GM23248 (cell line): ENCODE data around the gene MB21D2. TPM values are rescaled to one million over a fixed set of nuclear protein-coding genes. Genes with fewer than 3 reads are reported as not detected.

Experiments
- DNase-seq: peaks from one replicate; pipeline ENCODE4 v3.0.0-alpha.2; 2015
- H2AFZ ChIP-seq: fragments of 200-600 bp; sonication (generic); 2 replicates; pipeline ENCODE4 v1.6.1; 2016; ENCODE audit warnings: antibody characterized with exemption
- H3F3A ChIP-seq: fragments of 200-600 bp; sonication (generic); 2 replicates; pipeline ENCODE4 v1.6.1; 2016; ENCODE audit warnings: mild to moderate bottlenecking, antibody characterized with exemption, mixed run types; ENCODE audit not compliant: insufficient read depth
- H3K27ac ChIP-seq: fragments of 200-600 bp; sonication (generic); 2 replicates; pipeline ENCODE4 v1.5.1; 2016; ENCODE audit warnings: mild to moderate bottlenecking
- H3K27me3 ChIP-seq: fragments of 200-600 bp; sonication (generic); replicated peaks from 2 replicates; pipeline ENCODE4 v1.6.1; 2016; ENCODE audit warnings: mild to moderate bottlenecking; ENCODE audit not compliant: insufficient read depth
- H3K36me3 ChIP-seq: fragments of 200-600 bp; sonication (generic); 2 replicates; pipeline ENCODE4 v1.6.1; 2016; ENCODE audit warnings: low read depth, mild to moderate bottlenecking
- H3K4me1 ChIP-seq: fragments of 200-600 bp; sonication (generic); 2 replicates; pipeline ENCODE4 v1.6.1; 2016; ENCODE audit warnings: mild to moderate bottlenecking; ENCODE audit not compliant: insufficient read depth
- H3K4me2 ChIP-seq: fragments of 200-600 bp; sonication (generic); one replicate; pipeline ENCODE4 v1.6.1; 2016; ENCODE audit warnings: mild to moderate bottlenecking; ENCODE audit not compliant: unreplicated experiment
- H3K4me3 ChIP-seq: fragments of 200-600 bp; sonication (generic); 2 replicates; pipeline ENCODE4 v1.5.1; 2016; ENCODE audit warnings: mild to moderate bottlenecking
- H3K79me2 ChIP-seq: fragments of 200-600 bp; sonication (generic); 2 replicates; pipeline ENCODE4 v1.6.1; 2016; ENCODE audit warnings: mild to moderate bottlenecking; ENCODE audit not compliant: insufficient read depth
- H3K9ac ChIP-seq: fragments of 200-600 bp; sonication (generic); 2 replicates; pipeline ENCODE4 v1.6.1; 2016; ENCODE audit warnings: mild to moderate bottlenecking
- H3K9me2 ChIP-seq: fragments of 200-600 bp; sonication (generic); 2 replicates; pipeline ENCODE4 v1.6.1; 2016; ENCODE audit warnings: mixed run types, mild to moderate bottlenecking, moderate library complexity; ENCODE audit not compliant: insufficient read depth
- H3K9me3 ChIP-seq: fragments of 200-600 bp; sonication (generic); one replicate; pipeline ENCODE4 v1.6.1; 2017; ENCODE audit warnings: low read depth
- H4K20me1 ChIP-seq: fragments of 200-600 bp; sonication (generic); 2 replicates; pipeline ENCODE4 v1.6.0; 2016; ENCODE audit not compliant: insufficient read depth
- EZH2 ChIP-seq: fragments of 200-600 bp; sonication (generic); IDR thresholded peaks from 2 replicates; pipeline ENCODE4 v1.6.1; 2018; ENCODE audit warnings: antibody characterized with exemption, mild to moderate bottlenecking; ENCODE audit not compliant: insufficient read depth, poor library complexity, severe bottlenecking
- EZH2phosphoT487 ChIP-seq: fragments of 200-600 bp; sonication (generic); IDR thresholded peaks from 2 replicates; pipeline ENCODE4 v1.6.1; 2018; ENCODE audit warnings: antibody characterized with exemption, moderate library complexity, mild to moderate bottlenecking, low read depth; ENCODE audit not compliant: insufficient read depth
- WGBS, 2 experiments: methylation state at CpG; one replicate each; pipeline ENCODE4 v1.1.6; 2015 to 2017; ENCODE audit warnings: low lambda C conversion rate in 2 of 2, low coverage in 1 of 2; ENCODE audit errors: missing lambda C conversion rate in 2 of 2; 5-methylcytosine and 5-hydroxymethylcytosine counted together
- in situ Hi-C: fragments of 300-500 bp; cut with MboI; formaldehyde crosslinking; loops from 2 replicates; pipeline ENCODE4 v1.15.0; 2020
- polyA plus RNA-seq: library from polyadenylated mRNA; unstranded; fragments of >200 nt; fragmentation: Nextera tagmentation; extraction: Ambion mirVana; gene quantifications from 2 replicates; pipeline ENCODE4 v1.2.1, GENCODE V29; 2016
- total RNA-seq: library from RNA; depleted of rRNA; stranded (reverse); fragments of >200 nt; shearing (Covaris generic); gene quantifications from 2 replicates; pipeline ENCODE4 v1.2.3, GENCODE V29; 2014

Gene MB21D2
- total and polyA plus RNA-seq, 2 experiments from 2014 or later: 10.9 to 26.4 TPM

DNA sequence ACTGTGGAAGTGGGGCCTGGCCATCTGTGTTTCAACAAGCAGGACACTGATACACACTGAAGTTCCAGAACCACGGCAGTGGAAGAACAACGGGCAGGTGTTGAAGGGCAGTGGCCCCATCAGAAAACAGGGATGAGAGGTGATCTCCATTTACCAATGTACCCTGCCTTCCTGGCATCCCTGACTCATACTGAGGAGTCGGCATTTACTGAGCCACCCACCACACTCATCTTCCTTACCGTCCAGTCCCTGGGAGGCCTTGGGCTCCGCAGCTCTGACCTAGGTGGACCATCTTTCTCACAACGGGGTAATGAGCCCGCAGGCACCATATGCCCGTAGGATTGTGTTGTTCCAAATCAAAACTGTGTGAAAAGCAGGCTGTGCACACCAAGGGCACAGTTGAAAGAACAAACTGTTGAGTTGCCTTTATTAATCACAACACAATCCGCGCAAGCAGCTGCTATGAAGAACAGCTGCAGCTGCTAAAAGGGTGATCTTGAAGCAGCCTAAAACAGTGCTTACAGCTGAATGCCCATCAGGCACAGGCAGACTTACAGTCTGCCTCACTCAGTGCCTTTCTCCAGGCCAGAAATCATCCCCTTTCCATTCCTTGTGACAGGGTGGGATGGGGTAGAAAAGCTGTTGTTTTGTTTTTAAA, 12.9 kb downstream of the MB21D2 start:
- in situ Hi-C loops: no loop called here
- Histone ChIP-seq H4K20me1 (no peaks in the 10 kb centered on the region; the same call in 1 of the 2 replicates), H3K79me2 (peaks cover 87% of the 10 kb centered on the region), H3K36me3 (peaks cover 7% of the 10 kb centered on the region; the same call in 1 of the 2 replicates), H3K27me3 (no peaks in the 10 kb centered on the region), H3K4me1 (peaks cover 30% of the 10 kb centered on the region), H3K4me2 (no peak overlapping the region), H3K27ac (no peak overlapping the region), H3F3A (peaks cover 24% of the 10 kb centered on the region), H3K9ac (no peak overlapping the region), H3K9me2 (no peaks in the 10 kb centered on the region), H3K9me3 (no peaks in the 10 kb centered on the region), H2AFZ (no peak overlapping the region), H3K4me3 (no peak overlapping the region)
- TF ChIP-seq EZH2 (no peak), EZH2phosphoT487 (no peak)
- WGBS, 2 experiments: 89 to 93% methylated on average over 10 of the region's 10 CpGs
- DNase-seq: no peak

- Histone ChIP-seq H4K20me1 (no peaks in the 10 kb centered on the region), H3K27me3 (no peaks in the 10 kb centered on the region), H3K4me1 (peaks cover 38% of the 10 kb centered on the region), H3K9me3 (no peaks in the 10 kb centered on the region), H3K27ac (no peak overlapping the region), H3K4me2 (no peak overlapping the region), H3F3A (peaks cover 38% of the 10 kb centered on the region), H3K9me2 (no peaks in the 10 kb centered on the region), H3K9ac (no peak overlapping the region), H2AFZ (no peak overlapping the region), H3K36me3 (0 out of 2 replicates have a peak, but pooled peaks cover 2% of the 10 kb centered on the region), H3K4me3 (no peak overlapping the region), H3K79me2 (peaks cover 83% of the 10 kb centered on the region)
- WGBS, 2 experiments: 96 to 99% methylated on average over 4 of the region's 4 CpGs
- no peak for DNase-seq
- in situ Hi-C loops: no loop called here
- no peak for TF ChIP-seq EZH2phosphoT487
- no peak for TF ChIP-seq EZH2
Measured at GRCh38 chr3:192902549-192902948, 15.1 kb downstream of the MB21D2 start.

DNA sequence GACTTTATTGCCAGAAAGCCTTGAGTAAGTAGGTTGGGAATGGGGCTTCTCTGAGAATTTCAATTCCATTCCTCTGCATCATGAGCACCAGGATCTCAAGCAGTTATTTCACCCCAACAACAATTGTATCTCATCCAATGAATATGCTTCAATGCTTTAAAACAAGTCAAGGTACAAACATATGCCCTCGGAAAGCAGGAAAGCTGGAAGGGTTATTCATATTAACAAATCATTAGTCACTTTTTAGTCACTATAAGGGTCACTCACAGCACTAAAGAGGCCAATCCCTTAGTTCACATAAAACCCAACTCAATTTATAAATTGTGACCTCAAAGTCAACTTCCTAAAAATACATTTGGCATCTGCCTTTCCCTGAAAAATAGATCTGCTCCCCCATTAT, 16.2 kb downstream of the MB21D2 start:
- Histone ChIP-seq H2AFZ (no peak overlapping the region), H3K4me2 (peak overlapping the region; percentile 70), H3K9me3 (no peaks in the 10 kb centered on the region), H3K9me2 (no peaks in the 10 kb centered on the region), H3K27me3 (no peaks in the 10 kb centered on the region), H3K9ac (no peak overlapping the region), H3F3A (peaks cover 38% of the 10 kb centered on the region), H4K20me1 (no peaks in the 10 kb centered on the region), H3K79me2 (peaks cover 83% of the 10 kb centered on the region), H3K36me3 (no peaks in the 10 kb centered on the region), H3K4me3 (peak overlapping the region; percentile 6; the same call in 1 of the 2 replicates), H3K4me1 (peaks cover 38% of the 10 kb centered on the region), H3K27ac (peak overlapping the region; percentile 79)
- in situ Hi-C loops: no loop called here
- WGBS, 2 experiments: 0% methylated on average over 1 of the region's 1 CpG
- TF ChIP-seq EZH2 (no peak), EZH2phosphoT487 (no peak)
- DNase-seq: peak; percentile 96

DNA sequence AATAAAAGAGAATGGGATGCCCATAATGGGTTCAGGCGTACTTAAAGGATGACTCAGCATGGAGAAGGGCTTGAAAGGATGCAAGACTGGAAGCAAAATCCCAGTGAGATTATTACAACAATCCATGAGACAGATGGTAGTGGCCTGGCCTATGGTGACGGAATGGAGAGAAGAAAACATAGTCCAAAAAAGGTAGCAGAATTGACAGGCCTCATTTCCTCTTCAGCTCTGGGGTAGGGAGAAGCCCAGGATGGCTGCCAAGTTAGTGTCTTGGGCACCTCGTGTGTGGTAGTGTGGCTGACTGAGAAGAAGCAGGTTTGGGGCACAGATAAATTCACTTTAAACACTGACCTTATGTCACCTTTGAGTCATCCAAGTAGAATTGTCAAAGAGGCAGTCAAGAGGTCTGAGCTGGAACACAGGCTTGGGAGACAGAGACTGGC, 18.1 kb downstream of the MB21D2 start:
- no peaks in the 10 kb centered on the region for H4K20me1 ChIP-seq
- in situ Hi-C loops: no loop called here
- H3K27ac ChIP-seq: peak overlapping the region; percentile 79
- H3K4me2 ChIP-seq: peak overlapping the region; percentile 23
- TF ChIP-seq EZH2 (no peak), EZH2phosphoT487 (no peak)
- H3K27me3 ChIP-seq: no peaks in the 10 kb centered on the region
- H2AFZ ChIP-seq: no peak overlapping the region
- no peaks in the 10 kb centered on the region for H3K9me3 ChIP-seq
- peaks cover 38% of the 10 kb centered on the region for H3F3A ChIP-seq
- peaks cover 38% of the 10 kb centered on the region for H3K4me1 ChIP-seq
- peaks cover 83% of the 10 kb centered on the region for H3K79me2 ChIP-seq
- DNase-seq: peak; percentile 89
- peak overlapping the region; percentile 20; the same call in 1 of the 2 replicates for H3K9ac ChIP-seq
- H3K9me2 ChIP-seq: no peaks in the 10 kb centered on the region
- no peak overlapping the region for H3K4me3 ChIP-seq
- 9 to 21% methylated on average over 3 of the region's 3 CpGs for WGBS, 2 experiments
- no peaks in the 10 kb centered on the region for H3K36me3 ChIP-seq

DNA sequence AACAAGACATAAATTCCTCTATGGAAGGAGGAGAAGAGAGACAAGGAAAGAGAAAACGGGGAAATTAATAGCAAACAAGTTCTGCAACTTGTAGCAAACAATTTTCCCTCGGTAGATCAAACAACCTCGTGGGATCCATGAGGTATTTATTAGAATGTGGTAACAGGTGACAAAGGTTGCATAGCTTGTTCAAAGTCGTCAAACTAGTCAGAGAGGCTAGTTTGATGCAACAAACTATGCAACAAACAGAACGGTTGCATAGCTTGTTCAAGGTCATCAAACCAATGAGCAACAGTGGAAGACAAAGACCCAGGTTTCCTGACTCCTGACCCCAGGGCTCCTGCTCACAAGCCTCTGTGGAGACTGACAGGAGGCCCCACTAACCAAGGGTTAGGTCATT, 20.7 kb downstream of the MB21D2 start:
- 95 to 98% methylated on average over 5 of the region's 5 CpGs for WGBS, 2 experiments
- TF ChIP-seq EZH2 (no peak), EZH2phosphoT487 (no peak)
- H3K27ac ChIP-seq: no peak overlapping the region

More for the DNA sequence above, 20.7 kb downstream of the MB21D2 start:
- no peaks in the 10 kb centered on the region for H3K27me3 ChIP-seq
- no peaks in the 10 kb centered on the region for H3K36me3 ChIP-seq
- DNase-seq: no peak
- no peak overlapping the region for H3K4me3 ChIP-seq
- H3F3A ChIP-seq: peaks cover 36% of the 10 kb centered on the region
- H3K4me1 ChIP-seq: peaks cover 44% of the 10 kb centered on the region
- H3K9me2 ChIP-seq: no peaks in the 10 kb centered on the region
- H3K9me3 ChIP-seq: no peaks in the 10 kb centered on the region
- H3K4me2 ChIP-seq: no peak overlapping the region
- H4K20me1 ChIP-seq: no peaks in the 10 kb centered on the region
- no peak overlapping the region for H2AFZ ChIP-seq
- in situ Hi-C loops: no loop called here
- peaks cover 83% of the 10 kb centered on the region for H3K79me2 ChIP-seq
- H3K9ac ChIP-seq: no peak overlapping the region
